H1 (cell line): ENCODE results near the gene SLAMF6. TPM values are rescaled to one million over a fixed set of nuclear protein-coding genes. Genes with fewer than 3 reads are reported as not detected.

Source experiments
- FOSL1 ChIP-seq: IDR thresholded peaks from 2 replicates; pipeline ENCODE4 v1.6.1; 2011; ENCODE audit warnings: mild to moderate bottlenecking, low read depth, low read length, moderate library complexity; ENCODE audit not compliant: insufficient read depth
- polyA plus RNA-seq, 7 experiments: library from polyadenylated mRNA; depleted of rRNA in 3 of 7; stranded (reverse) in 5 of 7; unstranded in 2 of 7; fragments of >200 nt in 5 of 7; fragments of 200-250 nt in 2 of 7; gene quantifications; 1 replicate in 5 of 7; 2 replicates in 1 of 7; 4 replicates in 1 of 7; pipeline versions ENCODE4 v1.2.1 to v1.2.3, GENCODE V29; 2011 to 2013; ENCODE audit warnings: missing spikeins in 2 of 7, mixed read lengths in 2 of 7
- total RNA-seq: library from RNA; stranded (reverse); fragmentation: NEBNext Ultra II Directional; extraction: Animal tissue kit (Norgen Biotek cat#: 25700); gene quantifications from 2 replicates; pipeline ENCODE4 v1.2.1, GENCODE V29; 2021
- TF ChIP-seq, protein P1 (sequence below): fragments of 300-600 bp; sonication (generic); IDR thresholded peaks from 2 replicates; pipeline ENCODE4 v1.7.1; 2012; ENCODE audit warnings: low read length, moderate library complexity, mild to moderate bottlenecking, inconsistent platforms; ENCODE audit not compliant: insufficient replicate concordance

Gene SLAMF6
- total and polyA plus RNA-seq, 2 of the 8 experiments (the other 6 are each of a cell fraction or from before 2014, with no cell fraction given): not detected

GRCh38 chr1:160552425-160552824 is 29.4 kb upstream of the SLAMF6 start (continued):
- TF ChIP-seq, protein P1, sequence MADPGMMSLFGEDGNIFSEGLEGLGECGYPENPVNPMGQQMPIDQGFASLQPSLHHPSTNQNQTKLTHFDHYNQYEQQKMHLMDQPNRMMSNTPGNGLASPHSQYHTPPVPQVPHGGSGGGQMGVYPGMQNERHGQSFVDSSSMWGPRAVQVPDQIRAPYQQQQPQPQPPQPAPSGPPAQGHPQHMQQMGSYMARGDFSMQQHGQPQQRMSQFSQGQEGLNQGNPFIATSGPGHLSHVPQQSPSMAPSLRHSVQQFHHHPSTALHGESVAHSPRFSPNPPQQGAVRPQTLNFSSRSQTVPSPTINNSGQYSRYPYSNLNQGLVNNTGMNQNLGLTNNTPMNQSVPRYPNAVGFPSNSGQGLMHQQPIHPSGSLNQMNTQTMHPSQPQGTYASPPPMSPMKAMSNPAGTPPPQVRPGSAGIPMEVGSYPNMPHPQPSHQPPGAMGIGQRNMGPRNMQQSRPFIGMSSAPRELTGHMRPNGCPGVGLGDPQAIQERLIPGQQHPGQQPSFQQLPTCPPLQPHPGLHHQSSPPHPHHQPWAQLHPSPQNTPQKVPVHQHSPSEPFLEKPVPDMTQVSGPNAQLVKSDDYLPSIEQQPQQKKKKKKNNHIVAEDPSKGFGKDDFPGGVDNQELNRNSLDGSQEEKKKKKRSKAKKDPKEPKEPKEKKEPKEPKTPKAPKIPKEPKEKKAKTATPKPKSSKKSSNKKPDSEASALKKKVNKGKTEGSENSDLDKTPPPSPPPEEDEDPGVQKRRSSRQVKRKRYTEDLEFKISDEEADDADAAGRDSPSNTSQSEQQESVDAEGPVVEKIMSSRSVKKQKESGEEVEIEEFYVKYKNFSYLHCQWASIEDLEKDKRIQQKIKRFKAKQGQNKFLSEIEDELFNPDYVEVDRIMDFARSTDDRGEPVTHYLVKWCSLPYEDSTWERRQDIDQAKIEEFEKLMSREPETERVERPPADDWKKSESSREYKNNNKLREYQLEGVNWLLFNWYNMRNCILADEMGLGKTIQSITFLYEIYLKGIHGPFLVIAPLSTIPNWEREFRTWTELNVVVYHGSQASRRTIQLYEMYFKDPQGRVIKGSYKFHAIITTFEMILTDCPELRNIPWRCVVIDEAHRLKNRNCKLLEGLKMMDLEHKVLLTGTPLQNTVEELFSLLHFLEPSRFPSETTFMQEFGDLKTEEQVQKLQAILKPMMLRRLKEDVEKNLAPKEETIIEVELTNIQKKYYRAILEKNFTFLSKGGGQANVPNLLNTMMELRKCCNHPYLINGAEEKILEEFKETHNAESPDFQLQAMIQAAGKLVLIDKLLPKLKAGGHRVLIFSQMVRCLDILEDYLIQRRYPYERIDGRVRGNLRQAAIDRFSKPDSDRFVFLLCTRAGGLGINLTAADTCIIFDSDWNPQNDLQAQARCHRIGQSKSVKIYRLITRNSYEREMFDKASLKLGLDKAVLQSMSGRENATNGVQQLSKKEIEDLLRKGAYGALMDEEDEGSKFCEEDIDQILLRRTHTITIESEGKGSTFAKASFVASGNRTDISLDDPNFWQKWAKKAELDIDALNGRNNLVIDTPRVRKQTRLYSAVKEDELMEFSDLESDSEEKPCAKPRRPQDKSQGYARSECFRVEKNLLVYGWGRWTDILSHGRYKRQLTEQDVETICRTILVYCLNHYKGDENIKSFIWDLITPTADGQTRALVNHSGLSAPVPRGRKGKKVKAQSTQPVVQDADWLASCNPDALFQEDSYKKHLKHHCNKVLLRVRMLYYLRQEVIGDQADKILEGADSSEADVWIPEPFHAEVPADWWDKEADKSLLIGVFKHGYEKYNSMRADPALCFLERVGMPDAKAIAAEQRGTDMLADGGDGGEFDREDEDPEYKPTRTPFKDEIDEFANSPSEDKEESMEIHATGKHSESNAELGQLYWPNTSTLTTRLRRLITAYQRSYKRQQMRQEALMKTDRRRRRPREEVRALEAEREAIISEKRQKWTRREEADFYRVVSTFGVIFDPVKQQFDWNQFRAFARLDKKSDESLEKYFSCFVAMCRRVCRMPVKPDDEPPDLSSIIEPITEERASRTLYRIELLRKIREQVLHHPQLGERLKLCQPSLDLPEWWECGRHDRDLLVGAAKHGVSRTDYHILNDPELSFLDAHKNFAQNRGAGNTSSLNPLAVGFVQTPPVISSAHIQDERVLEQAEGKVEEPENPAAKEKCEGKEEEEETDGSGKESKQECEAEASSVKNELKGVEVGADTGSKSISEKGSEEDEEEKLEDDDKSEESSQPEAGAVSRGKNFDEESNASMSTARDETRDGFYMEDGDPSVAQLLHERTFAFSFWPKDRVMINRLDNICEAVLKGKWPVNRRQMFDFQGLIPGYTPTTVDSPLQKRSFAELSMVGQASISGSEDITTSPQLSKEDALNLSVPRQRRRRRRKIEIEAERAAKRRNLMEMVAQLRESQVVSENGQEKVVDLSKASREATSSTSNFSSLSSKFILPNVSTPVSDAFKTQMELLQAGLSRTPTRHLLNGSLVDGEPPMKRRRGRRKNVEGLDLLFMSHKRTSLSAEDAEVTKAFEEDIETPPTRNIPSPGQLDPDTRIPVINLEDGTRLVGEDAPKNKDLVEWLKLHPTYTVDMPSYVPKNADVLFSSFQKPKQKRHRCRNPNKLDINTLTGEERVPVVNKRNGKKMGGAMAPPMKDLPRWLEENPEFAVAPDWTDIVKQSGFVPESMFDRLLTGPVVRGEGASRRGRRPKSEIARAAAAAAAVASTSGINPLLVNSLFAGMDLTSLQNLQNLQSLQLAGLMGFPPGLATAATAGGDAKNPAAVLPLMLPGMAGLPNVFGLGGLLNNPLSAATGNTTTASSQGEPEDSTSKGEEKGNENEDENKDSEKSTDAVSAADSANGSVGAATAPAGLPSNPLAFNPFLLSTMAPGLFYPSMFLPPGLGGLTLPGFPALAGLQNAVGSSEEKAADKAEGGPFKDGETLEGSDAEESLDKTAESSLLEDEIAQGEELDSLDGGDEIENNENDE: no peak
- TF ChIP-seq FOSL1: no peak
